K562 (cell line): ENCODE results near the gene KLHDC7A. TPM values are rescaled to one million over a fixed set of nuclear protein-coding genes. Genes with fewer than 3 reads are reported as not detected.

Source experiments
- ATAC-seq: fragments of 200-7000 bp; cut with Tn5 transposase; 3 replicates; pipeline ENCODE4 v1.9.1; 2020; ENCODE audit warnings: moderate library complexity
- BruUV-seq: library from RNA; stranded (reverse); fragments of 400-500 nt; replicated peaks from 2 replicates; lab custom pipeline; 2021; lab: Mats Ljungman, UMichigan
- CTCF ChIA-PET: fragments of 300-600 bp; formaldehyde crosslinking; extraction: SDS; loops from one replicate; lab custom pipeline; 2021; ENCODE audit warnings: low intra/inter-chr PET ratio; lab: Yijun Ruan, JAX
- POLR2A ChIA-PET: fragments of 300-600, 350-650 bp; sonication (Branson Sonifier 250); formaldehyde crosslinking; extraction: SDS; loops from one replicate; lab custom pipeline; 2021; ENCODE audit warnings: antibody characterized with exemption, inconsistent platforms; lab: Yijun Ruan, JAX
- DNase-seq, 4 experiments: peaks; one replicate each; pipeline versions ENCODE4 v3.0.0 to v3.0.0-alpha.2; 2011 to 2018; ENCODE audit warnings: low spot score in 3 of 4, mixed read lengths in 3 of 4; ENCODE audit errors: extremely low read depth in 1 of 4
- FAIRE-seq: peaks from 2 replicates; lab custom pipeline; 2011; peaks lifted over from hg19 to GRCh38; lab: Jason Lieb, UNC
- H2AFZ ChIP-seq: 2 replicates; pipeline ENCODE4 v1.6.0; 2011; ENCODE audit warnings: low read depth, low read length, control low read depth, inconsistent platforms
- H3K27ac ChIP-seq: fragments of 200-600 bp; 3 replicates; pipeline ENCODE4 v1.8.0; 2011; ENCODE audit warnings: low read depth, mild to moderate bottlenecking, control low read depth, inconsistent platforms, low read length, moderate library complexity, mixed read lengths; ENCODE audit errors: extremely low read depth
- H3K27me3 ChIP-seq, 2 experiments: fragments of 300-600 bp in 1 of 2; 2 replicates in 1 of 2; 3 replicates in 1 of 2; pipeline versions ENCODE4 v1.6.0 to v1.8.0; 2011; ENCODE audit warnings: inconsistent platforms in 2 of 2, low read length in 2 of 2, mild to moderate bottlenecking in 1 of 2, mixed read lengths in 1 of 2, moderate library complexity in 1 of 2; ENCODE audit not compliant: control insufficient read depth in 2 of 2, insufficient read depth in 2 of 2
- H3K36me3 ChIP-seq: fragments of 300-600 bp; 3 replicates; pipeline ENCODE4 v1.8.0; 2011; ENCODE audit warnings: mild to moderate bottlenecking, low read length, inconsistent platforms; ENCODE audit not compliant: control insufficient read depth, insufficient read depth
- H3K4me1 ChIP-seq, 2 experiments: fragments of 200-600 bp in 1 of 2; replicated peaks in 1 of 2; 2 replicates in 1 of 2; 3 replicates in 1 of 2; pipeline versions ENCODE4 v1.5.1 to v1.8.0; 2011; ENCODE audit warnings: inconsistent platforms in 2 of 2, low read length in 2 of 2, mild to moderate bottlenecking in 1 of 2, mixed read lengths in 1 of 2, moderate library complexity in 1 of 2; ENCODE audit not compliant: control insufficient read depth in 2 of 2, insufficient read depth in 2 of 2
- H3K4me2 ChIP-seq: 2 replicates; pipeline ENCODE4 v1.6.1; 2011; ENCODE audit warnings: low read length, control low read depth, inconsistent platforms, mixed read lengths; ENCODE audit not compliant: insufficient read depth
- H3K4me3 ChIP-seq: fragments of 200-600 bp; sonication (generic), shearing (Covaris generic); 2 replicates; pipeline ENCODE4 v1.5.1; 2016; ENCODE audit warnings: control low read depth, inconsistent platforms
- H3K79me2 ChIP-seq: fragments of 200-600 bp; 3 replicates; pipeline ENCODE4 v1.8.0; 2011; ENCODE audit warnings: low read length, inconsistent platforms; ENCODE audit not compliant: control insufficient read depth, insufficient read depth
- H3K9ac ChIP-seq, 2 experiments: 2 replicates each; pipeline versions ENCODE4 v1.6.0 to v1.6.1; 2011; ENCODE audit warnings: low read depth in 2 of 2, low read length in 2 of 2, control low read depth in 1 of 2, inconsistent platforms in 1 of 2, mild to moderate bottlenecking in 1 of 2, mixed read lengths in 1 of 2; ENCODE audit not compliant: insufficient read depth in 1 of 2
- H3K9me1 ChIP-seq: one replicate; pipeline ENCODE4 v1.6.0; 2011; ENCODE audit warnings: inconsistent platforms, mild to moderate bottlenecking, low read length, moderate library complexity; ENCODE audit not compliant: control insufficient read depth, insufficient read depth
- H3K9me3 ChIP-seq: replicated peaks from 2 replicates; pipeline ENCODE4 v1.5.1; 2011; ENCODE audit warnings: low read depth, low read length, inconsistent platforms; ENCODE audit not compliant: control insufficient read depth, insufficient read depth
- H4K20me1 ChIP-seq: replicated peaks from 2 replicates; pipeline ENCODE4 v1.6.1; 2011; ENCODE audit warnings: low read length, inconsistent platforms, mixed read lengths; ENCODE audit not compliant: control insufficient read depth, insufficient read depth
- KAT2B ChIP-seq: IDR thresholded peaks from one replicate; pipeline ENCODE4 v1.6.1; 2012; ENCODE audit warnings: low read depth, mild to moderate bottlenecking, control low read depth, inconsistent platforms, low read length, moderate library complexity
- NR2C2 ChIP-seq, 2 experiments: fragments of 200-800 bp in 1 of 2; sonication (Bioruptor generic) in 1 of 2; sonication (generic) in 1 of 2; formaldehyde crosslinking in 1 of 2; IDR thresholded peaks; 2 replicates each; pipeline versions ENCODE4 v1.6.1 to v1.8.0; 2016 to 2022; ENCODE audit warnings: mild to moderate bottlenecking in 1 of 2, missing compliant biosample characterization in 1 of 2, missing genetic modification characterization in 1 of 2, missing genetic modification reagents in 1 of 2
- ZBTB17 ChIP-seq: fragments of 450-650 bp; formaldehyde crosslinking; IDR thresholded peaks from 2 replicates; pipeline ENCODE4 v1.4.0; 2020; ENCODE audit warnings: mild to moderate bottlenecking
- ZNF165 ChIP-seq: fragments of 250-450 bp; sonication (Bioruptor Pico); IDR thresholded peaks from 2 replicates; pipeline ENCODE4 v1.4.0; 2020; ENCODE audit warnings: borderline replicate concordance
- ZNF76 ChIP-seq: fragments of 250-450 bp; sonication (Bioruptor Pico); IDR thresholded peaks from 2 replicates; pipeline ENCODE4 v1.4.0; 2020; ENCODE audit warnings: mild to moderate bottlenecking, moderate library complexity, borderline replicate concordance
- WGBS: fragments of 100-300 bp; shearing (Covaris generic); methylation state at CpG from one replicate; pipeline ENCODE4 v1.1.6; 2016; ENCODE audit warnings: low coverage, mixed read lengths; ENCODE audit not compliant: insufficient coverage; ENCODE audit errors: missing lambda C conversion rate; 5-methylcytosine and 5-hydroxymethylcytosine counted together
- in situ Hi-C: fragments of 300-500 bp; cut with MboI; formaldehyde crosslinking; loops from 4 replicates; pipeline ENCODE4 v1.15.0; 2018; ENCODE audit warnings: inconsistent platforms, mixed read lengths
- intact Hi-C: fragments of 100-400 bp; cut with micrococcal nuclease; formaldehyde crosslinking; loops from 2 replicates; pipeline ENCODE4 v1.14.2; 2022
- polyA plus RNA-seq, 8 experiments: library from polyadenylated mRNA; depleted of rRNA in 4 of 8; stranded (reverse) in 5 of 8; unstranded in 3 of 8; fragments of >200 nt; fragmentation: Nextera tagmentation in 2 of 8; fragmentation: Illumina TruSeq in 1 of 8; extraction: Ambion mirVana in 2 of 8; extraction: Trizol in 1 of 8; gene quantifications; 2 replicates each; pipeline versions ENCODE4 v1.2.1 to v1.2.3, GENCODE V29; 2011 to 2014; ENCODE audit warnings: inconsistent platforms in 1 of 8, missing spikeins in 1 of 8
- total RNA-seq, 7 experiments: library from RNA; depleted of rRNA in 6 of 7; stranded (reverse); fragments of >200 nt in 6 of 7; fragmentation: Illumina TruSeq in 2 of 7; extraction: Trizol in 2 of 7; gene quantifications; 2 replicates each; pipeline versions ENCODE4 v1.2.1 to v1.2.3, GENCODE V29; 2011 to 2021; ENCODE audit warnings: low replicate concordance in 1 of 7
- TF ChIP-seq, protein P1 (sequence below), 3 experiments: fragments of 200-800 bp in 1 of 3; fragments of 250-450 bp in 1 of 3; fragments of 450-650 bp in 1 of 3; sonication (Bioruptor Pico) in 1 of 3; sonication (Bioruptor generic) in 1 of 3; formaldehyde crosslinking in 1 of 3; IDR thresholded peaks; 2 replicates each; pipeline versions ENCODE4 v1.6.1 to v1.8.0; 2016 to 2022; ENCODE audit warnings: mild to moderate bottlenecking in 2 of 3, missing genetic modification characterization in 2 of 3, missing compliant biosample characterization in 1 of 3, moderate library complexity in 1 of 3
- TF ChIP-seq, protein P2 (sequence below): fragments of 250-450 bp; sonication (Bioruptor Pico); IDR thresholded peaks from 2 replicates; pipeline ENCODE4 v1.5.0; 2022; ENCODE audit warnings: mild to moderate bottlenecking
- TF ChIP-seq, protein P3 (sequence below): fragments of 450-650 bp; formaldehyde crosslinking; IDR thresholded peaks from 2 replicates; pipeline ENCODE4 v1.4.0; 2020; ENCODE audit warnings: mild to moderate bottlenecking, moderate library complexity
- TF ChIP-seq, protein P4 (sequence below), 2 experiments: fragments of 450-650 bp; IDR thresholded peaks; 2 replicates each; pipeline ENCODE4 v1.6.1; 2016

KLHDC7A gene
- total and polyA plus RNA-seq, 9 of the 15 experiments (the other 6 are each of a cell fraction or from before 2014, with no cell fraction given): 0.01 to 0.02 (median 0.01) TPM; not detected in 6

DNA sequence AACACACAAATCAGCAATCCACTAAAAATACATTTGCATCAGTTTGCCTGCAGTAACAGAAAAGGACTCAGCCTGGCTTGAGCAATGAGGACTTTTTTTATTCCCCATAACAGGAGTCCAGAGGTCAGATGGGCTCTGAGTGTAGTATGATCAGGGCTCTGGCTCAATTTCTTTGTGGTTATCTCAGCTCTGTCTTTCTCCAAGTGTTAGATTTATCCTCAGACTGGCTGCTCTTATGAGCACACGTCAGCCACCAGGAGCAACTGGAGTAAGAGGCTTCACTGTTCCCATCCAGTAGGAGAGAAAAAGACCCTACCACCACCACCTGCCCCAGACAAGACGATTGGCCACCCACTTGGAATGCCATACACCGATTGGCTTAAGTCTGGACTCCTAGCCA, 36.2 kb upstream of the KLHDC7A start:
- no peak for FAIRE-seq
- TF ChIP-seq ZNF165 (CRISPR knock-in tag) (0 out of 2 replicates have a peak, but pooled peaks have one; percentile 53), ZNF76 (no peak), NR2C2 (CRISPR knock-in tag; IDR thresholded peaks at IDR 0.05) (no peak), NR2C2 (tag; IDR thresholded peaks at IDR 0.05) (0 out of 2 replicates have a peak, but pooled peaks have one; percentile 6), ZBTB17 (CRISPR knock-in tag) (peak; percentile 29; the same call in 1 of the 2 replicates), KAT2B (no peak)
- TF ChIP-seq, protein P1, sequence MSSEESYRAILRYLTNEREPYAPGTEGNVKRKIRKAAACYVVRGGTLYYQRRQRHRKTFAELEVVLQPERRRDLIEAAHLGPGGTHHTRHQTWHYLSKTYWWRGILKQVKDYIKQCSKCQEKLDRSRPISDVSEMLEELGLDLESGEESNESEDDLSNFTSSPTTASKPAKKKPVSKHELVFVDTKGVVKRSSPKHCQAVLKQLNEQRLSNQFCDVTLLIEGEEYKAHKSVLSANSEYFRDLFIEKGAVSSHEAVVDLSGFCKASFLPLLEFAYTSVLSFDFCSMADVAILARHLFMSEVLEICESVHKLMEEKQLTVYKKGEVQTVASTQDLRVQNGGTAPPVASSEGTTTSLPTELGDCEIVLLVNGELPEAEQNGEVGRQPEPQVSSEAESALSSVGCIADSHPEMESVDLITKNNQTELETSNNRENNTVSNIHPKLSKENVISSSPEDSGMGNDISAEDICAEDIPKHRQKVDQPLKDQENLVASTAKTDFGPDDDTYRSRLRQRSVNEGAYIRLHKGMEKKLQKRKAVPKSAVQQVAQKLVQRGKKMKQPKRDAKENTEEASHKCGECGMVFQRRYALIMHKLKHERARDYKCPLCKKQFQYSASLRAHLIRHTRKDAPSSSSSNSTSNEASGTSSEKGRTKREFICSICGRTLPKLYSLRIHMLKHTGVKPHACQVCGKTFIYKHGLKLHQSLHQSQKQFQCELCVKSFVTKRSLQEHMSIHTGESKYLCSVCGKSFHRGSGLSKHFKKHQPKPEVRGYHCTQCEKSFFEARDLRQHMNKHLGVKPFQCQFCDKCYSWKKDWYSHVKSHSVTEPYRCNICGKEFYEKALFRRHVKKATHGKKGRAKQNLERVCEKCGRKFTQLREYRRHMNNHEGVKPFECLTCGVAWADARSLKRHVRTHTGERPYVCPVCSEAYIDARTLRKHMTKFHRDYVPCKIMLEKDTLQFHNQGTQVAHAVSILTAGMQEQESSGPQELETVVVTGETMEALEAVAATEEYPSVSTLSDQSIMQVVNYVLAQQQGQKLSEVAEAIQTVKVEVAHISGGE (CRISPR knock-in tag; IDR thresholded peaks at IDR 0.05): 0 out of 6 replicates have a peak, but pooled peaks of 1 of the 3 experiments have one; percentile 9
- TF ChIP-seq, protein P2, sequence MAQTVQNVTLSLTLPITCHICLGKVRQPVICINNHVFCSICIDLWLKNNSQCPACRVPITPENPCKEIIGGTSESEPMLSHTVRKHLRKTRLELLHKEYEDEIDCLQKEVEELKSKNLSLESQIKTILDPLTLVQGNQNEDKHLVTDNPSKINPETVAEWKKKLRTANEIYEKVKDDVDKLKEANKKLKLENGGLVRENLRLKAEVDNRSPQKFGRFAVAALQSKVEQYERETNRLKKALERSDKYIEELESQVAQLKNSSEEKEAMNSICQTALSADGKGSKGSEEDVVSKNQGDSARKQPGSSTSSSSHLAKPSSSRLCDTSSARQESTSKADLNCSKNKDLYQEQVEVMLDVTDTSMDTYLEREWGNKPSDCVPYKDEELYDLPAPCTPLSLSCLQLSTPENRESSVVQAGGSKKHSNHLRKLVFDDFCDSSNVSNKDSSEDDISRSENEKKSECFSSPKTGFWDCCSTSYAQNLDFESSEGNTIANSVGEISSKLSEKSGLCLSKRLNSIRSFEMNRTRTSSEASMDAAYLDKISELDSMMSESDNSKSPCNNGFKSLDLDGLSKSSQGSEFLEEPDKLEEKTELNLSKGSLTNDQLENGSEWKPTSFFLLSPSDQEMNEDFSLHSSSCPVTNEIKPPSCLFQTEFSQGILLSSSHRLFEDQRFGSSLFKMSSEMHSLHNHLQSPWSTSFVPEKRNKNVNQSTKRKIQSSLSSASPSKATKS (CRISPR knock-in tag): no peak
- TF ChIP-seq, protein P3, sequence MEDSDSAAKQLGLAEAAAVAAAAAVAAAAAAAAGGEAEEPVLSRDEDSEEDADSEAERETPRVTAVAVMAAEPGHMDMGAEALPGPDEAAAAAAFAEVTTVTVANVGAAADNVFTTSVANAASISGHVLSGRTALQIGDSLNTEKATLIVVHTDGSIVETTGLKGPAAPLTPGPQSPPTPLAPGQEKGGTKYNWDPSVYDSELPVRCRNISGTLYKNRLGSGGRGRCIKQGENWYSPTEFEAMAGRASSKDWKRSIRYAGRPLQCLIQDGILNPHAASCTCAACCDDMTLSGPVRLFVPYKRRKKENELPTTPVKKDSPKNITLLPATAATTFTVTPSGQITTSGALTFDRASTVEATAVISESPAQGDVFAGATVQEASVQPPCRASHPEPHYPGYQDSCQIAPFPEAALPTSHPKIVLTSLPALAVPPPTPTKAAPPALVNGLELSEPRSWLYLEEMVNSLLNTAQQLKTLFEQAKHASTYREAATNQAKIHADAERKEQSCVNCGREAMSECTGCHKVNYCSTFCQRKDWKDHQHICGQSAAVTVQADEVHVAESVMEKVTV (CRISPR knock-in tag): 0 out of 2 replicates have a peak, but pooled peaks have one; percentile 11
- TF ChIP-seq, protein P4, sequence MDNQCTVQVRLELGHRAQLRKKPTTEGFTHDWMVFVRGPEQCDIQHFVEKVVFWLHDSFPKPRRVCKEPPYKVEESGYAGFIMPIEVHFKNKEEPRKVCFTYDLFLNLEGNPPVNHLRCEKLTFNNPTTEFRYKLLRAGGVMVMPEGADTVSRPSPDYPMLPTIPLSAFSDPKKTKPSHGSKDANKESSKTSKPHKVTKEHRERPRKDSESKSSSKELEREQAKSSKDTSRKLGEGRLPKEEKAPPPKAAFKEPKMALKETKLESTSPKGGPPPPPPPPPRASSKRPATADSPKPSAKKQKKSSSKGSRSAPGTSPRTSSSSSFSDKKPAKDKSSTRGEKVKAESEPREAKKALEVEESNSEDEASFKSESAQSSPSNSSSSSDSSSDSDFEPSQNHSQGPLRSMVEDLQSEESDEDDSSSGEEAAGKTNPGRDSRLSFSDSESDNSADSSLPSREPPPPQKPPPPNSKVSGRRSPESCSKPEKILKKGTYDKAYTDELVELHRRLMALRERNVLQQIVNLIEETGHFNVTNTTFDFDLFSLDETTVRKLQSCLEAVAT (IDR thresholded peaks at IDR 0.05): no peak
- TF ChIP-seq, all 486 proteins: peak for 5
- WGBS: 2% methylated on average over 3 of the region's 3 CpGs

More for the DNA sequence above, 36.2 kb upstream of the KLHDC7A start:
- ChIA-PET POLR2A (interaction anchor here (0.6 kb wide), 2 partner anchors 49 to 141 kb away, joined by 3 read pairs; no protein-coding TSS in a partner anchor), CTCF (no interaction called here)
- no peak for DNase-seq
- Histone ChIP-seq H3K9ac (no peak overlapping the region), H4K20me1 (no peaks in the 10 kb centered on the region), H3K4me3 (no peak overlapping the region), H3K4me1 (no peaks in the 10 kb centered on the region; a peak in 2 of 5 replicates), H2AFZ (no peak overlapping the region), H3K9me1 (no peaks in the 10 kb centered on the region), H3K27me3 (peaks cover 0 to 17% of the 10 kb centered on the region in 2 experiments; a peak in 3 of 5 replicates), H3K27ac (no peak overlapping the region), H3K79me2 (no peaks in the 10 kb centered on the region), H3K9me3 (no peaks in the 10 kb centered on the region), H3K36me3 (no peaks in the 10 kb centered on the region), H3K4me2 (no peak overlapping the region)
- intact Hi-C loops (no loop called here), in situ Hi-C loops (no loop called here)
- ATAC-seq: no peak
- BruUV-seq: no TSS peak
